Stimulated activated CD8-positive, alpha-beta memory T cell treated with anti-CD3 and anti-CD28 coated beads, Interleukin-4, amount 100 ng/mL, for 24 hours (primary cell): Measurements from ENCODE around the gene GPR61.

Experiments used
- DNase-seq: peaks from one replicate; pipeline ENCODE4 v3.0.0-alpha.2; 2020; ENCODE audit warnings: low read depth

The GPR61 gene, protein sequence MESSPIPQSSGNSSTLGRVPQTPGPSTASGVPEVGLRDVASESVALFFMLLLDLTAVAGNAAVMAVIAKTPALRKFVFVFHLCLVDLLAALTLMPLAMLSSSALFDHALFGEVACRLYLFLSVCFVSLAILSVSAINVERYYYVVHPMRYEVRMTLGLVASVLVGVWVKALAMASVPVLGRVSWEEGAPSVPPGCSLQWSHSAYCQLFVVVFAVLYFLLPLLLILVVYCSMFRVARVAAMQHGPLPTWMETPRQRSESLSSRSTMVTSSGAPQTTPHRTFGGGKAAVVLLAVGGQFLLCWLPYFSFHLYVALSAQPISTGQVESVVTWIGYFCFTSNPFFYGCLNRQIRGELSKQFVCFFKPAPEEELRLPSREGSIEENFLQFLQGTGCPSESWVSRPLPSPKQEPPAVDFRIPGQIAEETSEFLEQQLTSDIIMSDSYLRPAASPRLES

DNA sequence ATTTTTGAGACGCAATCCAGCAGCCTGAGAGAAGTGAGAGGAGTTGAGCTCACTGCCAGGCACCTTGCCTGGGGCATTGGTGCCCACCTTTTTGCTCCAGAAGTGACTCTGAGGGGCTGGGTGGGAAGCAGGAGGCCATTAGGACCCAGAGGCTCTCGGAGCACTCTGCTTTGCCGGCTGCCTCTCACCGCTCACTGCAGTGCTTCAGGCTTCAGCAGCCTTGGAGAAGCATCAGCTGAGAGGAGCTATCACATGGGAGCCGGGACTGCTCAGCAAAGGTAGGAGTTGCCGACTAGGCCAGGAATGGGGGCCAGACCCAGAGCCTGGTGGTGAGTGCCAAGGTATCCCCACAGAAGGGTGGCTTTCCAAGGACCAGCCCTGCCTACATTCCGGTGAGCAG lies at the start of gene GPR61:
GPR61 (plus strand) TSS at position 197 of the 400 bp plus-strand sequence. CDS start 3,151 bp downstream, outside the sequence.
- no peak for DNase-seq

- DNase-seq, result peak; percentile 61
These were observed 49.4 kb upstream of the GPR61 start for GRCh38 chr1:109490029-109490933.

GRCh38 chr1:109490934-109491302 lies 48.8 kb upstream of the GPR61 start:
- DNase-seq, result no peak

DNA sequence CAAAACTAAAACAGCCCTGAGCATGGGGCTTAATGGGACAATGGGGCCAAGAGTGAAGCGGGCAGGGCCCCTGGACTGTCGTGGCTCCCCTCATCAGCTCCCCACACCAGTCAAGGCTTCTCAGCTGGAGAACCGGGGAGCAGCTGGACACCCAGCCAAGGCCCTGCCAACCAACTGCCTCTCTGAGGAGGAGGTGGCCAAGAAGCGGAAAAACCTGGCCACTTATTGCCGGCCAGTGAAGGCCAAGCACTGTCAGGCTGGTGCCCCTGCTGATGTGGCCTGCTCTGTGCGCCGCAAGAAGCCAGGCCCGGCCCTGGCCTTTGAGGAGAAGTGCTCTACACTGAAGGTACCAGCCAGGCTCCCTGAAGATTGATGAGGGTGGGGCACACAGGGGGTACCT lies 48.3 kb upstream of the GPR61 start:
- DNase-seq, result no peak

DNA sequence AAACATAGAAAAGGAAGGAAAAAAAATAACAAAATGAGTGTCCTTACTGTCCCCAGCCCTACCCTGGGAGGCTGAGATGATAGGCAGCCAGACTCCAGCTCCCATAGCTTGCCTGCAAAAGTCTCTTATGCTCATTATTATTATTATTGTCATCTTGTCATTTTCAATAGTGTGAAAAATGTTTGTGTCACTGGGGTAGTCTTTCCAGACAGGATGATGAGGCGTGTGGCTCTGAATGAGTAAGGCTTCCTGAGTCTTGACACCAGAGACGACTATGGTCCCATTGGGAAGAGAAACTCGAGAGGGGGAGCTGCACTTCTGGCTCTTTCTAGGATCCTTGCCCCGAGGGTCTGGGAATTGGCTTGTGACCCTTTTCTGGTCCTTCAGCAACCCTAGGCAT lies 46.9 kb upstream of the GPR61 start:
- no peak for DNase-seq

DNA sequence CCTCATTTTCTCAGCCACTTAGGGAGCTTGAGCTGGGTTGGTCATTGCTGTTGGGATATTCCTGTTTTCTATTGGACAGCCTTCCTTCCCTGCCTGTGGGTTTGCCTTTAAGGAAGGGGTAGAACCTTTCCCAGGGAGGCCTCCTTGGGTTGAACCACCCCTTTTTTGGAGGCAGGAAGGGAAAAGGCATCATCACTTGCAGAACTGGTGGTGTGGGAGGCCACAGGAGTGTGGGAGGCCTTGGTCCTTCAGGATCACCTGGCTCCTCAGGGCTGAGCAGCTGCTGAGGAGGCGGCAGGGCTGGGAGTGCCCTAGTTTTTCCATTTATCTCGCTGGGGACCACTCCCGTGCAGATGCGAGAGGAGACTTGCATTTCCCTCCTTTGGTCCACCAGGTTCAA lies 46.4 kb upstream of the GPR61 start:
- DNase-seq, result no peak

- DNase-seq, result peak; percentile 85
These were observed 45.7 kb upstream of the GPR61 start, which contains the start of gene CYB561D1 for GRCh38 chr1:109493805-109494539. Gene CYB561D1, plus strand, starts transcription at chr1:109494094. Its CDS starts 46 bp downstream, at chr1:109494140.

GRCh38 chr1:109495738-109496137 lies 43.9 kb upstream of the GPR61 start:
- no peak for DNase-seq

DNA sequence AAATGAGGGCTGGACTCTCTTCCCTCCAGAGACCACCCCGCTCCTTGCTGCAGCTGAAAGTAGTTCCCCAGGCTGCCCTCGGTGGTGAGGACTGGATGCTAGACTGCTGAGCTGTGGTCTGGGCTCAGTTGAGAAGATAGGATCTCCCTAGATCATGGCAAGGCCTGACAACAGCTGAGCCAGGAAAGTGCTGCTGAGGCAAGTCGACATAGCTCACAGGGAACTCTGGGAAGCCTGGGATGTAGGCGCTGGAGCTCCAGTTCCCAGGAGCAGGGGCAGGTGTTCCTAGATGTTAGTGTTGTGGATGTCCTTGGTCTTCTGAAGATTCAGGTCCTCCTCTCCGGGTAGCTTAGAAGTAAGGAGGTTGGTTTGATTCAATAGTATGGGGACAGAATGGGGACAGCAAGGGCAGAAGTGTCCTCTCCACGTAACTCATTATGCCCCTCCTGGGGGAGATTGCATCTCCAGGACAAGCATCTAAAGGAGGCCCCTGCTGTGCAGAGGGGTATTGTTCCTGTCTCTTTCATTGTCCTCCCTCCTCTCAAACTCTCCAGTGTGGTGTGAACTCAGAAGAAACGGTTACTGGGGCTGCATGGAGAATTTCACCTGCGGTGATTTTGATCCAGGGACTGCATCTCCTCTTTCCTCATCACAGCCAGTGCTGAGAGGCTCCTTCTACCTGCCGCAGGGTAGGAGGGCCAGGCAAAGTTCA lies 42.1 kb upstream of the GPR61 start:
- DNase-seq, result no peak

DNA sequence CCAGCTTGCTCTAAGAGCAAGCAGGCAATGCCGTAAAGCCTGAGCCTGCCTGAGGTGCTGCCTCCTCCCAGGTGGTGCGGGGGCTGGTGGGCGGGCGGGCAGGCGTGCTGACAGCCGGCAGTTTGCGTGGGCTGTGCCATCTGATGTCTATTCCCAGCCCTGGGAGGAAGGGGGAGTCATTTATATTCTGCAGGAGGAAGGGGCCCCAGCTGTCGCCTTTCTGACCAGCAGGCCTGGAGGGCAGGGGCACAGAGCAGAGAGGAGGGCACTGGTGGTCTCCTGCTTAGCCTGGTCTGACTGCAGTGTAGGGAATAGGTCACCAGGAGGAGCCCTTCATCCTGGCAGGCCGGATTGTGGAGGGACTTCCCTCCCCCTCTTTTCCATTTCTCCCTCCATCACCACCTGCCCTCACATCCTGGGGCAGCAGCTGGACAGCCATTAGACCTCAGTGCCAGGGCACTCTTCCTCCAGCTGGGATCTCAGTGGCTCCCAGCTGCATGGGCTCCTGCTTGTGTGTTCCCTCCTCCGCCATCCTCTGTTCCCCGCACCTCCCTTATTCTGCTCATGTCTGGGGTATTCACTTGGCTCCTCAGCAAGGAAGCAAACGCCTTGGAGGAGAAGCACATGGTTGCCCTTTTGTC lies 41.4 kb upstream of the GPR61 start:
- no peak for DNase-seq

DNA sequence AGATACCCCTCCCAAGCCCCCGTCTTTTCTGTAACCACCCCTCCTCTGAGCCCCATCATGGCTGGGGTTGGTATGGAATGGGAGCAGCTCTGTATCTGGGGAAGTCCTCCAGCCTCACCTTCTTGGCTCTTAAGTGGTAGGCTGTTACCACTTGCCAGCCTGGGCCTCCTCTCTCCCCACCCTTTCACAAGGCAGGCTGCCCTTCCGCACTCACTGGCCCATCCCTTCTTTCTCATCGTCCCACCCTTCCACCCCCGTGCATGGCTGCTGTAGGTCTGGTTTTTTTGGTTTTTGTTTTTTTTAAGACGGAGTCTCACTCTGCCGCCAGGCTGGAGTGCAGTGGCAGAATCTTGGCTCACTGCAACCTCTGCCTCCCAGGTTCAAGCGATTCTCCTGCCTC lies 40.6 kb upstream of the GPR61 start:
- no peak for DNase-seq

GRCh38 chr1:109499661-109500536 lies 39.8 kb upstream of the GPR61 start:
- DNase-seq, result no peak

DNA sequence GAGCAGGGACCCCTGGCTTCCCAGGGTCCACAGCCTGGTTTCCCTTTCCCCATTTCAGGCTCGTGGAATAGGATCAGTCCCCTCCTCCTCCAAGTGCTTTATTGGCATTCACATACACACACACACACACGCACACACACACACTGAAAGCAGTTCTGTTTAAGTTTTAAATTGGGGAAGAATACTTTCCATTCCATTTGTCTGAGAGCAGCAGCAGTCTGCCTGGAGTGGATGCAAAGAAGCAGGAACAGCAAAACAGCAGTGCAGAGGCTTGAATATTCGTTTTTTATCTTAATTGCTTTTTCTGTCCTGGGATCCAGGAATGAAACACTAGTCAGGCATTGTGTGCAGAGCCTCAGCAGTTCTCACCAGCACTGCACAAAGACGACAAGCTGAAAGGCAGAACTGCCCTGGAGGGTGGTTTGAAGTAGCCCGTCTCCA lies 38.7 kb upstream of the GPR61 start:
- DNase-seq, result no peak

GRCh38 chr1:109501644-109502363 lies 37.9 kb upstream of the GPR61 start:
- DNase-seq, result no peak

DNA sequence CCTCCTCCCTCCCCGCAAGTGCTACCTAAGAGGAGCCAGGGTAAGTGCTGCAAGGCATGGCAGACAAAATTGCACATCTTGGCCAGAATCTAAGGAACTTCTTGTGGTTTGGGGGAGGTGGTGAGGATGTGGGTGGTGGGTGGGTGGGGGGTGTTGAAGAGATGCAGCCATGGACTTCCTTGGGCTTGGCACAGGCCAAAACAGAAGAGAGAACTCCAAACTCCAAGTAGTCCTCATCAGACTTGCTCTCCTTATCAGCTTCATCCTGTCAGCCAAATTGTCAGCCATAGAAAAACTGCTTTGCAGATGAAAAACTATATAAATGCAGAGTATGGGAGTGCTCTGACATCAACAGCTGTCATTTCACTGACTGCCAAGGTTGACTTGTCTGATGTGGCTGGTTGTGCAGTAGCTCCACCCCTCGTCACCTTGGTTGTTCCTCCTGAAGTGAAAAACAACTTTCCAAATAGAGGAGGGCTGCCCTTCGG lies 37.3 kb upstream of the GPR61 start:
- no peak for DNase-seq

DNA sequence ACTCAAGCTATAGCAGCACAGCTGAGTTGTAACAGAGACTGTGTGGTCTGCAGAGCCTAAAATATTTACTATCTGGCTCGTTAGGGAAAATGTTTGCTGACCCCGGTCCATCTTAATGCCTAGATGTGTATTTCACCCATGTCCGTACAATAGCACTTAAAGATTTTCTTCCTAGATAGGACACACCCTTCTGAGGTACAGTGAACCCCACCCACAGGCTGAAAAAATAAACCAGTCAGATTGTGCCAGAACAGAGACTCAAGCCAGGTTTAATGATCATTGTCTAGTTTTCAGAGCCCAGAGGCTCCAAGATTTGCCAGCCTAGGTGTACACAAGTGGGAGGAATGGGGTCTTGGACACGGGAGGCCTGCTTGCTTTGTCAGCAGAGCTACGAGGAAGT lies 35.7 kb upstream of the GPR61 start:
- DNase-seq, result no peak

- no peak for DNase-seq
These were observed 34.7 kb upstream of the GPR61 start for GRCh38 chr1:109504974-109505373.

DNA sequence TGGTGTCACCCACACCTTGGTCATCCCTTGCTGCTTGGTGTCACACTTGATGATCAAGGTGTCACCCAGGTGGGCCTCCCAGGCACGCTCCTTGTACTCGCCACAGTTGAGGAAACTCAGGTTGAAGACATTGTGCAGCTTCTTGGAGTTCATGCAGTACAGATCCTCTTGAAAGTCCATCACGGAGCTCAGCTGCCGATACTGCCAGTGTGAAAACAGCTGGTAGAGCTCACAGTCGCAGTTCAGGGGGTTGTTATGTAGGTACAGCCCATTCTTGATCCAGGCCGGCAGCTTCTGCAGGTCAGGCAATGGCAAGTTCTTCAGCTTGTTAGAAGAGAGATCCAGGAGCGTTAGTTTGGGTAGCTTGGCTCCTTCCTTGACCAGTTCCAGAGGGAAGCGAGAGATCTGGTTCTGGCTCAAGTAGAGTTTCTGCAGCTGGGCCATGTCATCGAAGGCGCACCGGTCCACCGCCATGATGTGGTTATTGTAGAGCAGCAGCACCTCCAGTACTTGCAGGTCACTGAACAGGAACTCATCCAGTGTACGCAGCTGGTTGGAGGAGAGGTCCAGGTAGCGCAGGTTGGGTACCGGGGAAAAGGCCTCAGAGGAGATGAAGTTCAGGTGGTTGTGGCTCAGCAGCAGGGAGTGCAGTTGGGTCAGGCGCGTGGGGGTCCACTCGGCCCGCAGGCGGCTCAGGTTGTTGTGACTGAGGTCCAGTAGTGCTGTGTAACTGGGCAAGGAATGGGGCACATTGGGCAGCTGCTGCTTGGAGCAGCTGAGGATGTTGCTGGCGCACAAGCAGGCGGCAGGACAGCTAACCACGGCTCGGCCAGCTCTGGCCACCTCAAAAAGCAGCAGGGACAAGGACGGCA lies 31.4 kb upstream of the GPR61 start:
- DNase-seq, result no peak
